KMS-11 (cell line): ENCODE data around the gene STPG1.

Source experiments
- H2AFZ ChIP-seq: fragments of 200-600 bp; sonication (generic); 2 replicates; pipeline ENCODE4 v1.6.1; 2016; ENCODE audit warnings: antibody characterized with exemption, mixed run types, low read depth
- H3K27ac ChIP-seq: fragments of 200-600 bp; sonication (generic); 2 replicates; pipeline ENCODE4 v1.6.1; 2016; ENCODE audit warnings: mild to moderate bottlenecking, mixed run types
- H3K27me3 ChIP-seq: fragments of 200-600 bp; sonication (generic); 2 replicates; pipeline ENCODE4 v1.6.1; 2017; ENCODE audit warnings: mild to moderate bottlenecking, low read depth, mixed run types, moderate library complexity; ENCODE audit not compliant: insufficient read depth
- H3K36me3 ChIP-seq: fragments of 200-600 bp; sonication (generic); 2 replicates; pipeline ENCODE4 v1.6.1; 2017; ENCODE audit warnings: mild to moderate bottlenecking, mixed run types; ENCODE audit not compliant: insufficient read depth
- H3K4me1 ChIP-seq: fragments of 200-600 bp; sonication (generic); 2 replicates; pipeline ENCODE4 v1.6.1; 2016; ENCODE audit warnings: mild to moderate bottlenecking, low read depth, mixed run types; ENCODE audit not compliant: poor library complexity, severe bottlenecking
- H3K4me2 ChIP-seq: fragments of 200-600 bp; sonication (generic); 2 replicates; pipeline ENCODE4 v1.7.0; 2016; ENCODE audit warnings: mild to moderate bottlenecking, mixed run types
- H3K4me3 ChIP-seq: fragments of 200-600 bp; sonication (generic); IDR thresholded peaks from 2 replicates; pipeline ENCODE4 v1.6.1; 2017; ENCODE audit warnings: low read depth, low read length, mixed read lengths; ENCODE audit not compliant: insufficient read depth
- H3K79me2 ChIP-seq: fragments of 200-600 bp; sonication (generic); 2 replicates; pipeline ENCODE4 v1.6.1; 2016; ENCODE audit warnings: low read depth, mixed run types; ENCODE audit not compliant: insufficient read depth
- H3K9ac ChIP-seq: fragments of 200-600 bp; sonication (generic); 2 replicates; pipeline ENCODE4 v1.6.1; 2016; ENCODE audit warnings: mild to moderate bottlenecking, mixed run types
- H4K20me1 ChIP-seq: fragments of 200-600 bp; sonication (generic); 2 replicates; pipeline ENCODE4 v1.6.1; 2016; ENCODE audit warnings: mild to moderate bottlenecking, mixed run types; ENCODE audit not compliant: insufficient read depth
- CTCF ChIP-seq: fragments of 200-600 bp; sonication (generic); conservative IDR thresholded peaks from 2 replicates; pipeline ENCODE4 v1.6.1; 2017; ENCODE audit warnings: low read depth, mild to moderate bottlenecking, antibody characterized with exemption, low read length, moderate library complexity, mixed read lengths

The STPG1 gene

GRCh38 chr1:24341260-24341659 is 72.3 kb downstream of the STPG1 start:
- Histone ChIP-seq H3K4me3 (no peak overlapping the region), H3K27me3 (no peaks in the 10 kb centered on the region), H2AFZ (no peak overlapping the region), H4K20me1 (no peaks in the 10 kb centered on the region), H3K27ac (no peak overlapping the region), H3K9ac (no peak overlapping the region), H3K4me2 (no peak overlapping the region), H3K36me3 (no peaks in the 10 kb centered on the region), H3K4me1 (no peaks in the 10 kb centered on the region), H3K79me2 (no peaks in the 10 kb centered on the region)
- TF ChIP-seq CTCF = no peak

GRCh38 chr1:24340770-24341169 is 72.8 kb downstream of the STPG1 start:
- no peak for TF ChIP-seq CTCF
- Histone ChIP-seq H2AFZ (no peak overlapping the region), H3K27ac (no peak overlapping the region), H3K9ac (no peak overlapping the region), H3K36me3 (no peaks in the 10 kb centered on the region), H3K4me2 (no peak overlapping the region), H3K4me1 (no peaks in the 10 kb centered on the region), H4K20me1 (no peaks in the 10 kb centered on the region), H3K79me2 (no peaks in the 10 kb centered on the region), H3K4me3 (no peak overlapping the region), H3K27me3 (no peaks in the 10 kb centered on the region)

GRCh38 chr1:24339996-24340395 is 73.6 kb downstream of the STPG1 start:
- H3K27me3 ChIP-seq = no peaks in the 10 kb centered on the region
- no peak overlapping the region for H3K4me3 ChIP-seq
- no peaks in the 10 kb centered on the region for H3K79me2 ChIP-seq
- H2AFZ ChIP-seq = no peak overlapping the region
- no peaks in the 10 kb centered on the region for H3K4me1 ChIP-seq
- no peak overlapping the region for H3K27ac ChIP-seq
- TF ChIP-seq CTCF = no peak
- H3K9ac ChIP-seq = no peak overlapping the region
- H4K20me1 ChIP-seq = no peaks in the 10 kb centered on the region
- H3K36me3 ChIP-seq = no peaks in the 10 kb centered on the region
- H3K4me2 ChIP-seq = no peak overlapping the region

- no peak overlapping the region for H3K4me3 ChIP-seq
- no peaks in the 10 kb centered on the region for H3K36me3 ChIP-seq
- H3K79me2 ChIP-seq = no peaks in the 10 kb centered on the region
- no peak overlapping the region for H3K9ac ChIP-seq
- H4K20me1 ChIP-seq = no peaks in the 10 kb centered on the region
- TF ChIP-seq CTCF = no peak
- 0 out of 2 replicates have a peak, but pooled peaks cover 2% of the 10 kb centered on the region for H3K27me3 ChIP-seq
- no peaks in the 10 kb centered on the region for H3K4me1 ChIP-seq
- no peak overlapping the region for H2AFZ ChIP-seq
- H3K4me2 ChIP-seq = no peak overlapping the region
- H3K27ac ChIP-seq = no peak overlapping the region
These were observed 75.1 kb downstream of the STPG1 start for GRCh38 chr1:24338447-24338846.

- Histone ChIP-seq H3K4me2 (no peak overlapping the region), H4K20me1 (no peaks in the 10 kb centered on the region), H3K27ac (no peak overlapping the region)
These were observed 76.1 kb downstream of the STPG1 start for GRCh38 chr1:24337455-24337854.

More at GRCh38 chr1:24337455-24337854, 76.1 kb downstream of the STPG1 start:
- TF ChIP-seq CTCF = no peak
- no peak overlapping the region for H2AFZ ChIP-seq
- no peaks in the 10 kb centered on the region for H3K4me1 ChIP-seq
- H3K9ac ChIP-seq = no peak overlapping the region
- no peak overlapping the region for H3K4me3 ChIP-seq
- no peaks in the 10 kb centered on the region for H3K36me3 ChIP-seq
- H3K79me2 ChIP-seq = no peaks in the 10 kb centered on the region
- 0 out of 2 replicates have a peak, but pooled peaks cover 3% of the 10 kb centered on the region for H3K27me3 ChIP-seq
